ENCODE data around the gene ZNF526.

ZNF526 gene

DNA sequence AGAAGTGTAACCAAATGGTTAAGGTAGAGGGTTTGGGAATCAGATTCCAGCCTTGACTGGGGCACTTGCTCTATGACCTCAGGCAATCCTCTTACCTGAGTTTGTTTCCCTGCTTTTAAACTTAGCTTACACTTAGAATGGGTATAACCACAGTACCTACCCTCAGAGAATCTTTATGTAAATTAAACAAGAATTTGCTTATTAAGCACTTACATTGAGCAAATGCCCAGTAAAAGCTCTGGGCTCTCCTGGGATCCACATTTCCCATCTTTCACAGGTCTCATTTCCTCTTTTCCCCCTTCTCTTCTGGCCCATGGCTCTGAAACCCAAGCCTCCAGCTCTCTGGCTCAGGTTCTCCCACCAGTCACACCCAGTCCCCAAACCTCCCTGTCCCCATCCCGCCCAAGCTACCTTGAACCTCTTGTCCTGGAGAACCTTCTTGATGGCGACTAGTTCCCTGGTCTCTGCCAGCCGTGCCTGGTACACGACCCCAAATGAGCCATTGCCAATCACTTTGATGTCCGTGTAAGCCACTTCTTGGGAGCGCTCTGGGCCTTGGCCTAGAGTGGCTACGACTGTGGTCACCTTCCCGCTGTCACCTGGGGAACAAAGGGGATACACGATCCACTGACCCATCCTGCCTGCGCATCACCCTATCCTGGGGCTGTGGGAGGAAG is 19.6 kb downstream of the ZNF526 start:
- H3K4me3 ChIP-seq (replicated peaks; ENCODE audit: insufficient read depth, low read length) = no peak overlapping the region
- TF ChIP-seq CTCF (IDR thresholded peaks at IDR 0.05; ENCODE audit: insufficient read depth, low read length) (no peak), SPI1 (IDR thresholded peaks at IDR 0.05; ENCODE audit: borderline replicate concordance, low read depth) (no peak), GABPA (IDR thresholded peaks at IDR 0.05; ENCODE audit: low read depth) (no peak), POLR2AphosphoS5 (IDR thresholded peaks at IDR 0.05; ENCODE audit: low read depth) (no peak)
- TF ChIP-seq, protein P1, sequence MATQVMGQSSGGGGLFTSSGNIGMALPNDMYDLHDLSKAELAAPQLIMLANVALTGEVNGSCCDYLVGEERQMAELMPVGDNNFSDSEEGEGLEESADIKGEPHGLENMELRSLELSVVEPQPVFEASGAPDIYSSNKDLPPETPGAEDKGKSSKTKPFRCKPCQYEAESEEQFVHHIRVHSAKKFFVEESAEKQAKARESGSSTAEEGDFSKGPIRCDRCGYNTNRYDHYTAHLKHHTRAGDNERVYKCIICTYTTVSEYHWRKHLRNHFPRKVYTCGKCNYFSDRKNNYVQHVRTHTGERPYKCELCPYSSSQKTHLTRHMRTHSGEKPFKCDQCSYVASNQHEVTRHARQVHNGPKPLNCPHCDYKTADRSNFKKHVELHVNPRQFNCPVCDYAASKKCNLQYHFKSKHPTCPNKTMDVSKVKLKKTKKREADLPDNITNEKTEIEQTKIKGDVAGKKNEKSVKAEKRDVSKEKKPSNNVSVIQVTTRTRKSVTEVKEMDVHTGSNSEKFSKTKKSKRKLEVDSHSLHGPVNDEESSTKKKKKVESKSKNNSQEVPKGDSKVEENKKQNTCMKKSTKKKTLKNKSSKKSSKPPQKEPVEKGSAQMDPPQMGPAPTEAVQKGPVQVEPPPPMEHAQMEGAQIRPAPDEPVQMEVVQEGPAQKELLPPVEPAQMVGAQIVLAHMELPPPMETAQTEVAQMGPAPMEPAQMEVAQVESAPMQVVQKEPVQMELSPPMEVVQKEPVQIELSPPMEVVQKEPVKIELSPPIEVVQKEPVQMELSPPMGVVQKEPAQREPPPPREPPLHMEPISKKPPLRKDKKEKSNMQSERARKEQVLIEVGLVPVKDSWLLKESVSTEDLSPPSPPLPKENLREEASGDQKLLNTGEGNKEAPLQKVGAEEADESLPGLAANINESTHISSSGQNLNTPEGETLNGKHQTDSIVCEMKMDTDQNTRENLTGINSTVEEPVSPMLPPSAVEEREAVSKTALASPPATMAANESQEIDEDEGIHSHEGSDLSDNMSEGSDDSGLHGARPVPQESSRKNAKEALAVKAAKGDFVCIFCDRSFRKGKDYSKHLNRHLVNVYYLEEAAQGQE (IDR thresholded peaks at IDR 0.05; ENCODE audit: insufficient replicate concordance, low read depth) = no peak
- no peaks in the 10 kb centered on the region for H3K27me3 ChIP-seq (ENCODE audit: insufficient read depth, poor library complexity, severe bottlenecking)
- DNase-seq (ENCODE audit: low read depth in 1 of 2, low spot score in 1 of 2) = no peak
- no peak overlapping the region for H3K27ac ChIP-seq (replicated peaks)

DNA sequence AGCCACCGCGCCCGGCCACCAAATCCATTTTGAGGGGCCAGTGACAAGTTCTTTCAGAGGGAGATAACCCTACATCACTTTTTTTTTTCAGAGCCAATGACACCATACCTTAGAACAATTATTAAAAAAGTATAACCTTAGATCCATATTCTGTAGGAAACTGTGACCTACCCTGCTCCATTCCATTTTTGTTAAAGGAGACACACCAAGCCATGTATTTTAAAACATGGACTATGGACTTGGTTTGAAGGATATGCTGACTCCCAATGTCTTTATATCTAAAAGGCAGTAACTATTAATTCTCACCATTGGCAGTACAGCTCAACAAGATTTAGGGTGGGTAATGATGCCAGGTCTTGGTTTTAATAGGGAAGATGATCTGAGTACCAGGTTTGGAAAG is 21.2 kb downstream of the ZNF526 start:
- Histone ChIP-seq H3K27ac (replicated peaks) (no peak overlapping the region), H3K27me3 (ENCODE audit: insufficient read depth, poor library complexity, severe bottlenecking) (no peaks in the 10 kb centered on the region), H3K4me3 (replicated peaks; ENCODE audit: insufficient read depth, low read length) (peak overlapping the region; percentile 74)
- DNase-seq (ENCODE audit: low read depth in 1 of 2, low spot score in 1 of 2) = no peak
- TF ChIP-seq POLR2AphosphoS5 (IDR thresholded peaks at IDR 0.05; ENCODE audit: low read depth) (no peak), GABPA (IDR thresholded peaks at IDR 0.05; ENCODE audit: low read depth) (no peak)
- TF ChIP-seq, protein P1 (IDR thresholded peaks at IDR 0.05; ENCODE audit: insufficient replicate concordance, low read depth) = no peak

DNA sequence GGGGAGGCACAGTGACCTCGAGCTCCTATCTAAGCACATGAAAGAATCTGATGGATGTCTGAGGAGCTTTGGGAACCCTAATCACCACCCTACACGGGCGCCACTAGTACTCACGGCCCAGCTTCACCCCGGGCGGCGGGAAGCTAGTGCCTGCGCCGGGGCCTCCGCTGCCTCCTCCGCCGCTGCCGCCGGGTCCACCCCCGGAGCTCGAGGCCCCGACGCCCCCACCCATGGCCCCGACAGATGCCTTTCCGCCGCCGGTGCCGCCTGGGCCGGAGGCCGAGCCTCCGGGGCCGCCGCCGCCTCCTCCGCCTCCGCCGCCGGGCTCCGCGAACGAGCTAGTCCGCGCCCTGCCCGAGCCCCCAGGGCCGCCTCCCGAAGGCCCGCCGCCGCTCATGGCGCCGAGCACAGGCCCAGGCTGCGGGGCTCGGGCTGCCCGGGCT is 22.0 kb downstream of the ZNF526 start:
- H3K27ac ChIP-seq (replicated peaks) = peak overlapping the region; percentile 65
- no peaks in the 10 kb centered on the region for H3K27me3 ChIP-seq (ENCODE audit: insufficient read depth, poor library complexity, severe bottlenecking)
- no peak for DNase-seq (ENCODE audit: low read depth in 1 of 2, low spot score in 1 of 2)
- TF ChIP-seq POLR2AphosphoS5 (IDR thresholded peaks at IDR 0.05; ENCODE audit: low read depth) (no peak), SPI1 (IDR thresholded peaks at IDR 0.05; ENCODE audit: borderline replicate concordance, low read depth) (no peak), GABPA (IDR thresholded peaks at IDR 0.05; ENCODE audit: low read depth) (no peak), CTCF (IDR thresholded peaks at IDR 0.05; ENCODE audit: insufficient read depth, low read length) (no peak)
- TF ChIP-seq, protein P1 (IDR thresholded peaks at IDR 0.05; ENCODE audit: insufficient replicate concordance, low read depth) = no peak
- H3K4me3 ChIP-seq (replicated peaks; ENCODE audit: insufficient read depth, low read length) = peak overlapping the region; percentile 74
